ENCODE results near the gene MESP1. TPM values are rescaled to one million over a fixed set of nuclear protein-coding genes. Genes with fewer than 3 reads are reported as not detected.
"Not testable (repeated sequence)": the region's sequence is repeated elsewhere in the genome, so short reads cannot be mapped to it uniquely, and the experiment has no call there.

MESP1 gene
- 1 to 10 TPM; 2.7 to 3.1 (median 3.1) TPM for total RNA-seq

GRCh38 chr15:89750560-89751542 is at the start of gene MESP1:
MESP1 (minus strand) TSS chr15:89751249; CDS start chr15:89751231, 18 bp downstream.
- Mint-ChIP-seq H3K27me3 (ENCODE audit: low read depth) (peaks cover 13% of the 10 kb centered on the region), H3K36me3 (ENCODE audit: insufficient read depth) (no peaks in the 10 kb centered on the region), H3K9me3 (no peaks in the 10 kb centered on the region), H3K4me3 (peak within 1 kb of the TSS; percentile 75), H3K4me1 (ENCODE audit: low read depth) (peaks cover 6% of the 10 kb centered on the region)
- ATAC-seq (peak; percentile 96 to 98), DNase-seq (peak; percentile 83)

- no peaks in the 10 kb centered on the region for H3K36me3 Mint-ChIP-seq (ENCODE audit: insufficient read depth)
- H3K4me1 Mint-ChIP-seq (ENCODE audit: low read depth) = no peaks in the 10 kb centered on the region
- no peak for DNase-seq
- peaks cover 8% of the 10 kb centered on the region for H3K27me3 Mint-ChIP-seq (ENCODE audit: low read depth)
- no peak overlapping the region for H3K4me3 Mint-ChIP-seq
- H3K9me3 Mint-ChIP-seq = no peaks in the 10 kb centered on the region
- no peak for ATAC-seq
Measured at GRCh38 chr15:89799918-89800498, 49.0 kb upstream of the MESP1 start.

GRCh38 chr15:89799011-89799911 is 48.2 kb upstream of the MESP1 start:
- Mint-ChIP-seq H3K36me3 (ENCODE audit: insufficient read depth) (no peaks in the 10 kb centered on the region), H3K9me3 (no peaks in the 10 kb centered on the region), H3K27me3 (ENCODE audit: low read depth) (peaks cover 8% of the 10 kb centered on the region), H3K4me3 (no peak overlapping the region), H3K4me1 (ENCODE audit: low read depth) (no peaks in the 10 kb centered on the region)
- DNase-seq (no peak), ATAC-seq (no peak)

- Mint-ChIP-seq H3K9me3 (no peaks in the 10 kb centered on the region), H3K4me1 (ENCODE audit: low read depth) (no peaks in the 10 kb centered on the region), H3K36me3 (ENCODE audit: insufficient read depth) (no peaks in the 10 kb centered on the region), H3K27me3 (ENCODE audit: low read depth) (peaks cover 8% of the 10 kb centered on the region), H3K4me3 (no peak overlapping the region)
- no peak for DNase-seq
- ATAC-seq = no peak
Measured at GRCh38 chr15:89797678-89798201, 46.7 kb upstream of the MESP1 start.

- Mint-ChIP-seq H3K4me1 (ENCODE audit: low read depth) (no peaks in the 10 kb centered on the region), H3K36me3 (ENCODE audit: insufficient read depth) (no peaks in the 10 kb centered on the region), H3K27me3 (ENCODE audit: low read depth) (peaks cover 5% of the 10 kb centered on the region), H3K4me3 (no peak overlapping the region), H3K9me3 (no peaks in the 10 kb centered on the region)
- ATAC-seq (no peak), DNase-seq (no peak)
Measured at GRCh38 chr15:89795996-89796395, 44.9 kb upstream of the MESP1 start.

GRCh38 chr15:89794627-89795241 is 43.7 kb upstream of the MESP1 start:
- Mint-ChIP-seq H3K9me3 (no peaks in the 10 kb centered on the region), H3K36me3 (ENCODE audit: insufficient read depth) (no peaks in the 10 kb centered on the region), H3K4me1 (ENCODE audit: low read depth) (no peaks in the 10 kb centered on the region), H3K4me3 (no peak overlapping the region), H3K27me3 (ENCODE audit: low read depth) (no peaks in the 10 kb centered on the region)
- ATAC-seq = no peak
- DNase-seq = no peak

- H3K27me3 Mint-ChIP-seq (ENCODE audit: low read depth) = no peaks in the 10 kb centered on the region
- H3K9me3 Mint-ChIP-seq = peaks cover 8% of the 10 kb centered on the region
Measured at GRCh38 chr15:89792106-89792805, 41.2 kb upstream of the MESP1 start.

GRCh38 chr15:89790661-89791060 is 39.6 kb upstream of the MESP1 start:
- Mint-ChIP-seq H3K36me3 (ENCODE audit: insufficient read depth) (no peaks in the 10 kb centered on the region), H3K4me1 (ENCODE audit: low read depth) (no peaks in the 10 kb centered on the region), H3K27me3 (ENCODE audit: low read depth) (no peaks in the 10 kb centered on the region), H3K4me3 (no peak overlapping the region), H3K9me3 (peaks cover 8% of the 10 kb centered on the region)
- ATAC-seq (no peak), DNase-seq (no peak)

More at GRCh38 chr15:89792106-89792805, 41.2 kb upstream of the MESP1 start:
- Mint-ChIP-seq H3K36me3 (ENCODE audit: insufficient read depth) (no peaks in the 10 kb centered on the region), H3K4me3 (no peak overlapping the region), H3K4me1 (ENCODE audit: low read depth) (no peaks in the 10 kb centered on the region)
- ATAC-seq (no peak), DNase-seq (no peak)

GRCh38 chr15:89790206-89790605 is 39.2 kb upstream of the MESP1 start:
- no peak for DNase-seq
- no peaks in the 10 kb centered on the region for H3K4me1 Mint-ChIP-seq (ENCODE audit: low read depth)

GRCh38 chr15:89788585-89788984 is 37.5 kb upstream of the MESP1 start:
- H3K4me3 Mint-ChIP-seq, ATAC-seq: not testable (repeated sequence)

More at GRCh38 chr15:89790206-89790605, 39.2 kb upstream of the MESP1 start:
- Mint-ChIP-seq H3K4me3 (no peak overlapping the region), H3K36me3 (ENCODE audit: insufficient read depth) (no peaks in the 10 kb centered on the region), H3K9me3 (peaks cover 8% of the 10 kb centered on the region), H3K27me3 (ENCODE audit: low read depth) (no peaks in the 10 kb centered on the region)
- ATAC-seq = no peak

GRCh38 chr15:89787944-89788343 is 36.9 kb upstream of the MESP1 start:
- H3K9me3 Mint-ChIP-seq = peaks cover 8% of the 10 kb centered on the region
- H3K4me3 Mint-ChIP-seq = no peak overlapping the region
- no peaks in the 10 kb centered on the region for H3K4me1 Mint-ChIP-seq (ENCODE audit: low read depth)
- peaks cover 3% of the 10 kb centered on the region for H3K27me3 Mint-ChIP-seq (ENCODE audit: low read depth)
- ATAC-seq = no peak
- DNase-seq = no peak
- H3K36me3 Mint-ChIP-seq (ENCODE audit: insufficient read depth) = no peaks in the 10 kb centered on the region

More at GRCh38 chr15:89788585-89788984, 37.5 kb upstream of the MESP1 start:
- H3K27me3 Mint-ChIP-seq (ENCODE audit: low read depth); H3K9me3 Mint-ChIP-seq; DNase-seq; H3K36me3 Mint-ChIP-seq (ENCODE audit: insufficient read depth); H3K4me1 Mint-ChIP-seq (ENCODE audit: low read depth): not testable (repeated sequence)

- no peak overlapping the region for H3K4me3 Mint-ChIP-seq
- peaks cover 8% of the 10 kb centered on the region for H3K9me3 Mint-ChIP-seq
- H3K36me3 Mint-ChIP-seq (ENCODE audit: insufficient read depth) = no peaks in the 10 kb centered on the region
- H3K27me3 Mint-ChIP-seq (ENCODE audit: low read depth) = peaks cover 5% of the 10 kb centered on the region
- peaks cover 4% of the 10 kb centered on the region for H3K4me1 Mint-ChIP-seq (ENCODE audit: low read depth)
- ATAC-seq (no peak), DNase-seq (no peak)
Measured at GRCh38 chr15:89785774-89786140, 34.7 kb upstream of the MESP1 start.
